Astrocyte (in vitro differentiated cells and primary cell): ENCODE data around the gene UBE4B. TPM values are rescaled to one million over a fixed set of nuclear protein-coding genes. Genes with fewer than 3 reads are reported as not detected.

Source experiments
- DNase-seq: peaks from one replicate; pipeline ENCODE4 v3.0.0-alpha.2; 2010; ENCODE audit warnings: low read depth
- FAIRE-seq: peaks from 2 replicates; lab custom pipeline; 2011; peaks lifted over from hg19 to GRCh38; lab: Jason Lieb, UNC
- H2AFZ ChIP-seq: 2 replicates; pipeline ENCODE4 v1.6.0; 2012; ENCODE audit warnings: low read depth, low read length, inconsistent platforms
- H3K27ac ChIP-seq: 2 replicates; pipeline ENCODE4 v1.5.1; 2011; ENCODE audit warnings: low read depth, low read length, inconsistent platforms
- H3K27me3 ChIP-seq: 2 replicates; pipeline ENCODE4 v1.6.0; 2011; ENCODE audit warnings: low read length, inconsistent platforms; ENCODE audit not compliant: insufficient read depth
- H3K36me3 ChIP-seq: 2 replicates; pipeline ENCODE4 v1.5.1; 2011; ENCODE audit warnings: low read length, inconsistent platforms; ENCODE audit not compliant: insufficient read depth
- H3K4me1 ChIP-seq: 2 replicates; pipeline ENCODE4 v1.5.1; 2011; ENCODE audit warnings: low read length, inconsistent platforms; ENCODE audit not compliant: insufficient read depth
- H3K4me2 ChIP-seq: 2 replicates; pipeline ENCODE4 v1.6.0; 2012; ENCODE audit warnings: low read length, inconsistent platforms
- H3K4me3 ChIP-seq: 2 replicates; pipeline ENCODE4 v1.5.1; 2011; ENCODE audit warnings: low read depth, mild to moderate bottlenecking, low read length, inconsistent platforms; ENCODE audit not compliant: insufficient read depth
- H3K79me2 ChIP-seq: 2 replicates; pipeline ENCODE4 v1.6.0; 2012; ENCODE audit warnings: mild to moderate bottlenecking, low read length, inconsistent platforms; ENCODE audit not compliant: insufficient read depth
- H3K9ac ChIP-seq: 2 replicates; pipeline ENCODE4 v1.6.0; 2012; ENCODE audit warnings: mild to moderate bottlenecking, low read length, inconsistent platforms
- H3K9me3 ChIP-seq: 2 replicates; pipeline ENCODE4 v1.5.1; 2012; ENCODE audit warnings: low read depth, mild to moderate bottlenecking, low read length, inconsistent platforms; ENCODE audit not compliant: insufficient read depth
- H4K20me1 ChIP-seq: 2 replicates; pipeline ENCODE4 v1.6.0; 2012; ENCODE audit warnings: low read length, inconsistent platforms; ENCODE audit not compliant: insufficient read depth
- H3K27ac Mint-ChIP-seq: one replicate; pipeline ENCODE4 v1.8.0; 2021; ENCODE audit warnings: mild to moderate bottlenecking, mixed read lengths; ENCODE audit not compliant: unreplicated experiment
- H3K27me3 Mint-ChIP-seq: one replicate; pipeline ENCODE4 v1.8.0; 2021; ENCODE audit warnings: low read depth, mixed read lengths; ENCODE audit not compliant: unreplicated experiment
- H3K36me3 Mint-ChIP-seq: one replicate; pipeline ENCODE4 v1.8.0; 2021; ENCODE audit warnings: low read depth, mixed read lengths; ENCODE audit not compliant: unreplicated experiment
- H3K4me1 Mint-ChIP-seq: one replicate; pipeline ENCODE4 v1.8.0; 2021; ENCODE audit warnings: low read depth, mixed read lengths; ENCODE audit not compliant: unreplicated experiment
- H3K4me3 Mint-ChIP-seq: one replicate; pipeline ENCODE4 v1.8.0; 2021; ENCODE audit warnings: mild to moderate bottlenecking, moderate library complexity, mixed read lengths; ENCODE audit not compliant: unreplicated experiment
- H3K9me3 Mint-ChIP-seq: one replicate; pipeline ENCODE4 v1.8.0; 2021; ENCODE audit warnings: mild to moderate bottlenecking, mixed read lengths; ENCODE audit not compliant: unreplicated experiment
- CTCF ChIP-seq: IDR thresholded peaks from 2 replicates; pipeline ENCODE4 v1.5.1; 2011; ENCODE audit warnings: low read depth, mild to moderate bottlenecking, inconsistent platforms, low read length, moderate library complexity; ENCODE audit not compliant: insufficient read depth
- EZH2 ChIP-seq: IDR thresholded peaks from 2 replicates; pipeline ENCODE4 v1.6.1; 2012; ENCODE audit warnings: mild to moderate bottlenecking, low read length, inconsistent platforms; ENCODE audit not compliant: insufficient read depth
- total RNA-seq: library from RNA; stranded (reverse); gene quantifications from 2 replicates; pipeline ENCODE4 v1.2.1, GENCODE V29; 2021

Gene UBE4B
- total RNA-seq, 1 donor from 2014 or later = 41.5 TPM

GRCh38 chr1:10211805-10212410 is 179.2 kb downstream of the UBE4B start:
- FAIRE-seq = no peak
- Histone ChIP-seq H3K27ac (peak overlapping the region; percentile 98), H3K4me3 (peak overlapping the region; percentile 89), H2AFZ (no peak overlapping the region), H3K9ac (peak overlapping the region; percentile 98), H3K27me3 (no peaks in the 10 kb centered on the region), H3K4me2 (peak overlapping the region; percentile 87), H3K79me2 (peaks cover 63% of the 10 kb centered on the region), H4K20me1 (peaks cover 50% of the 10 kb centered on the region), H3K36me3 (no peaks in the 10 kb centered on the region), H3K9me3 (no peaks in the 10 kb centered on the region), H3K4me1 (peaks cover 21% of the 10 kb centered on the region)
- no peak for DNase-seq
- Mint-ChIP-seq H3K9me3 (no peaks in the 10 kb centered on the region), H3K36me3 (peaks cover 3% of the 10 kb centered on the region), H3K27ac (peak overlapping the region; percentile 79), H3K27me3 (no peaks in the 10 kb centered on the region), H3K4me1 (peaks cover 21% of the 10 kb centered on the region), H3K4me3 (peak overlapping the region; percentile 91)
- TF ChIP-seq EZH2 (no peak), CTCF (no peak)

GRCh38 chr1:10212476-10212875 is 179.7 kb downstream of the UBE4B start:
- H3K27ac ChIP-seq = peak overlapping the region; percentile 98
- H3K27ac Mint-ChIP-seq = peak overlapping the region; percentile 79
- H3K9ac ChIP-seq = peak overlapping the region; percentile 98
- peaks cover 22% of the 10 kb centered on the region for H3K4me1 Mint-ChIP-seq
- no peaks in the 10 kb centered on the region for H3K27me3 Mint-ChIP-seq
- H3K36me3 Mint-ChIP-seq = peaks cover 3% of the 10 kb centered on the region
- H2AFZ ChIP-seq = no peak overlapping the region
- H3K4me1 ChIP-seq = peaks cover 22% of the 10 kb centered on the region
- peak overlapping the region; percentile 91 for H3K4me3 Mint-ChIP-seq
- no peaks in the 10 kb centered on the region for H3K27me3 ChIP-seq
- H3K79me2 ChIP-seq = peaks cover 68% of the 10 kb centered on the region
- FAIRE-seq (no peak), DNase-seq (no peak)
- H3K4me2 ChIP-seq = peak overlapping the region; percentile 87
- H3K4me3 ChIP-seq = peak overlapping the region; percentile 89
- no peaks in the 10 kb centered on the region for H3K9me3 Mint-ChIP-seq
- H4K20me1 ChIP-seq = peaks cover 56% of the 10 kb centered on the region
- TF ChIP-seq EZH2 = no peak
- TF ChIP-seq CTCF = no peak
- no peaks in the 10 kb centered on the region for H3K9me3 ChIP-seq
- H3K36me3 ChIP-seq = no peaks in the 10 kb centered on the region

GRCh38 chr1:10213186-10213705 is 180.5 kb downstream of the UBE4B start:
- TF ChIP-seq EZH2 (no peak), CTCF (no peak)

More at GRCh38 chr1:10213186-10213705, 180.5 kb downstream of the UBE4B start:
- Histone ChIP-seq H3K4me1 (peaks cover 30% of the 10 kb centered on the region), H3K36me3 (no peaks in the 10 kb centered on the region), H2AFZ (no peak overlapping the region), H3K79me2 (peaks cover 76% of the 10 kb centered on the region), H3K4me2 (peak overlapping the region; percentile 35), H3K4me3 (no peak overlapping the region), H4K20me1 (peaks cover 64% of the 10 kb centered on the region), H3K9me3 (no peaks in the 10 kb centered on the region), H3K27me3 (no peaks in the 10 kb centered on the region), H3K27ac (no peak overlapping the region), H3K9ac (no peak overlapping the region)
- DNase-seq (no peak), FAIRE-seq (no peak)
- no peaks in the 10 kb centered on the region for H3K27me3 Mint-ChIP-seq
- H3K9me3 Mint-ChIP-seq = no peaks in the 10 kb centered on the region
- peaks cover 3% of the 10 kb centered on the region for H3K36me3 Mint-ChIP-seq
- H3K4me1 Mint-ChIP-seq = peaks cover 27% of the 10 kb centered on the region
- H3K27ac Mint-ChIP-seq = peak overlapping the region; percentile 3
- H3K4me3 Mint-ChIP-seq = peak overlapping the region; percentile 61
